Cerebellar nuclear complex (tissue), 1 donor: Measurements from ENCODE around the gene RCAN1.

Experiments used
- DNase-seq, 2 experiments: peaks; one replicate each; lab custom pipeline; 2025; lab: John Stamatoyannopoulos, UW

Gene RCAN1

GRCh38 chr21:34614628-34615486 is at the start of gene RCAN1:
TSS of gene RCAN1 (minus strand) at chr21:34615113. CDS start at chr21:34615011, 102 bp downstream.
- DNase-seq: peak; percentile 81 to 88

GRCh38 chr21:34661848-34662247 is 46.9 kb upstream of the RCAN1 start:
- no peak for DNase-seq

GRCh38 chr21:34653522-34653921 is 38.6 kb upstream of the RCAN1 start:
- no peak for DNase-seq

- no peak for DNase-seq
Observed at GRCh38 chr21:34651642-34652041, 36.7 kb upstream of the RCAN1 start.

GRCh38 chr21:34650861-34651431 is 36.0 kb upstream of the RCAN1 start:
- no peak for DNase-seq

- no peak for DNase-seq
Observed at GRCh38 chr21:34649400-34649799, 34.5 kb upstream of the RCAN1 start.

- DNase-seq: no peak
Observed at GRCh38 chr21:34648739-34649297, 33.9 kb upstream of the RCAN1 start.

GRCh38 chr21:34647555-34647954 is 32.6 kb upstream of the RCAN1 start:
- DNase-seq: no peak

- DNase-seq: no peak
Observed at GRCh38 chr21:34644825-34645224, 29.9 kb upstream of the RCAN1 start.

GRCh38 chr21:34642211-34643075 is 27.5 kb upstream of the RCAN1 start:
- no peak for DNase-seq

GRCh38 chr21:34640858-34641257 is 25.9 kb upstream of the RCAN1 start:
- no peak for DNase-seq

- no peak for DNase-seq
Observed at GRCh38 chr21:34639882-34640788, 25.2 kb upstream of the RCAN1 start.

- no peak for DNase-seq
Observed at GRCh38 chr21:34639250-34639649, 24.3 kb upstream of the RCAN1 start.

GRCh38 chr21:34636961-34637360 is 22.0 kb upstream of the RCAN1 start:
- no peak for DNase-seq

- DNase-seq: no peak
Observed at GRCh38 chr21:34635307-34635706, 20.4 kb upstream of the RCAN1 start.

- no peak for DNase-seq
Observed at GRCh38 chr21:34632498-34632897, 17.6 kb upstream of the RCAN1 start.

- no peak for DNase-seq
Observed at GRCh38 chr21:34630536-34631143, 15.7 kb upstream of the RCAN1 start.

- no peak for DNase-seq
Observed at GRCh38 chr21:34626131-34626530, 11.2 kb upstream of the RCAN1 start.

- DNase-seq: no peak
Observed at GRCh38 chr21:34625030-34625593, 10.2 kb upstream of the RCAN1 start.

- DNase-seq: no peak
Observed at GRCh38 chr21:34623516-34623915, 8.6 kb upstream of the RCAN1 start.
